ENCODE data around the gene URM1.
"Not testable (repeated sequence)": the region's sequence is repeated elsewhere in the genome, so short reads cannot be mapped to it uniquely, and the experiment has no call there.

Gene URM1

GRCh38 chr9:128324401-128324800 is 46.8 kb upstream of the URM1 start:
- TF ChIP-seq POLR2A (IDR thresholded peaks at IDR 0.05; ENCODE audit: extremely low read depth, insufficient read length): no peak
- no peak for TF ChIP-seq MYC (IDR thresholded peaks at IDR 0.05; ENCODE audit: low read depth, low read length)
- TF ChIP-seq CTCF (IDR thresholded peaks at IDR 0.05; ENCODE audit: low read depth, low read length): no peak
- no peak for DNase-seq (ENCODE audit: low read depth)
- no peak overlapping the region for H3K4me3 ChIP-seq (ENCODE audit: low read depth, low read length)

- DNase-seq (ENCODE audit: low read depth): no peak
- TF ChIP-seq MYC (IDR thresholded peaks at IDR 0.05; ENCODE audit: low read depth, low read length): no peak
- no peak for TF ChIP-seq CTCF (IDR thresholded peaks at IDR 0.05; ENCODE audit: low read depth, low read length)
- H3K4me3 ChIP-seq (ENCODE audit: low read depth, low read length): no peak overlapping the region
These were observed 45.5 kb upstream of the URM1 start for GRCh38 chr9:128325629-128326028.

- TF ChIP-seq, protein P1, sequence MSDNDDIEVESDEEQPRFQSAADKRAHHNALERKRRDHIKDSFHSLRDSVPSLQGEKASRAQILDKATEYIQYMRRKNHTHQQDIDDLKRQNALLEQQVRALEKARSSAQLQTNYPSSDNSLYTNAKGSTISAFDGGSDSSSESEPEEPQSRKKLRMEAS (IDR thresholded peaks at IDR 0.05; ENCODE audit: low read depth, low read length): no peak
- no peak for TF ChIP-seq CTCF (IDR thresholded peaks at IDR 0.05; ENCODE audit: low read depth, low read length)
- no peak for TF ChIP-seq POLR2A (IDR thresholded peaks at IDR 0.05; ENCODE audit: extremely low read depth, insufficient read length)
- no peak for TF ChIP-seq MYC (IDR thresholded peaks at IDR 0.05; ENCODE audit: low read depth, low read length)
- no peak for DNase-seq (ENCODE audit: low read depth)
- H3K4me3 ChIP-seq (ENCODE audit: low read depth, low read length): no peak overlapping the region
These were observed 37.7 kb upstream of the URM1 start for GRCh38 chr9:128333451-128333869.

DNA sequence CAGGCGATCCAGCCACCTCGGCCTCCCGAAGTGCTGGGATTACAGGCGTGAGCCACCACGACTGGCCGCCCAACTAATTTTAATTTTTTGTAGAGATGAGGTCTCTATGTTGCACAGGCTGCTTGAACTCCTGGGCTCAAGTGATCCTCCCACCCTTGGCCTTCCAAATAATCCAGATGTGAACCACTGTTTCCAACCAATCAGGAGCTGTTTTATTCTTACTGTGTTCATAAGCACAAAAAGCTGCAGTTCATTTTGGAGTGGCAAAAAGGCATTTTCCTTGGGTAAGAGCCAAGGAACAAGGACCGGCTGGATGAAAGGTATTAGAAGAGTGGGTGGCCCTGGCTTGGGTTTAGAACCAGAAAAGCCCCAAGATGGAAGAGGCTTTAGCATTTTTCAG is 36.0 kb upstream of the URM1 start:
- TF ChIP-seq, protein P1 (IDR thresholded peaks at IDR 0.05; ENCODE audit: low read depth, low read length): no peak
- TF ChIP-seq CTCF (IDR thresholded peaks at IDR 0.05; ENCODE audit: low read depth, low read length) (no peak), POLR2A (IDR thresholded peaks at IDR 0.05; ENCODE audit: extremely low read depth, insufficient read length) (no peak), MYC (IDR thresholded peaks at IDR 0.05; ENCODE audit: low read depth, low read length) (no peak)
- DNase-seq (ENCODE audit: low read depth): no peak
- no peak overlapping the region for H3K4me3 ChIP-seq (ENCODE audit: low read depth, low read length)

DNA sequence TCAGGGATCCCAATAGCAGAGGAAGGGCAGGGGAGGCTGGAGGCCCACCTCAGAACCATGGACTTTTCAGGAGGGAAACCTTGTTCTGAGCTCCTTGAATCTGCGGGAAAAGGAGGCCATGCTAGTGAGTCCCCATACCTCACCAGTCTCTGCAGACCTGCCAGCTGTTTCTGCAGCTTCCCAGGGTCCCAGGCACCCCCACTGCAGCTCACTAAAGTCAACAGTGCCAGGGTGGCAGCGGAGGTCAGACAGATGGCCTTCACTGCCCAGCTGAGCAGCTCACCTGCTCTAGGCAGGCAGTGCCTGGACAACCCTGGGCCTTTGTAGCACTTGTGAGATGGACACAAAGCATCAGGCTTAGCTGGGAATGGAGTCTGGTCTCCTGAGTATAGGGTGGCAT is 35.3 kb upstream of the URM1 start:
- DNase-seq (ENCODE audit: low read depth): no peak
- no peak for TF ChIP-seq CTCF (IDR thresholded peaks at IDR 0.05; ENCODE audit: low read depth, low read length)
- no peak for TF ChIP-seq MYC (IDR thresholded peaks at IDR 0.05; ENCODE audit: low read depth, low read length)
- TF ChIP-seq POLR2A (IDR thresholded peaks at IDR 0.05; ENCODE audit: extremely low read depth, insufficient read length): no peak
- TF ChIP-seq, protein P1 (IDR thresholded peaks at IDR 0.05; ENCODE audit: low read depth, low read length): no peak
- no peak overlapping the region for H3K4me3 ChIP-seq (ENCODE audit: low read depth, low read length)

DNA sequence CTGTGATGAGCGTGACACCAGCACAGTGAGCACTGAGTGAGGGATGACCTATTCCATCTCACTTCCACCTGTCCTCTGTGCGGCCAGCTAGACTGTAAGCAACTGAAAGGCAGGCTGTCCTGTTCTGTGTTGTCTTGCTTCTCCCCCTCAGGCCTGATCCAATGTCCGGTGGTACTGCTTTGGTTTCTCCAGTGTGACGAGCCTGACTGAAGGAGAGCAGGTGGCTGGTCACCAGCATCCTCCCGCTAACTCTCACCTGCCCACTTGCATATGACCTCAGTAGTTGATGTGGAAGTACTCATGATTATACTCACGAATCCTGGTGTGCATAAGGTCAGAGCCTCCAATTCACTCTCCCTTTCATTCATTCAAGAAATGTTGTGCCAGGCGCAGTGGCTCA is 33.2 kb upstream of the URM1 start:
- no peak overlapping the region for H3K4me3 ChIP-seq (ENCODE audit: low read depth, low read length)
- TF ChIP-seq, protein P1 (IDR thresholded peaks at IDR 0.05; ENCODE audit: low read depth, low read length): no peak
- TF ChIP-seq POLR2A (IDR thresholded peaks at IDR 0.05; ENCODE audit: extremely low read depth, insufficient read length) (no peak), MYC (IDR thresholded peaks at IDR 0.05; ENCODE audit: low read depth, low read length) (no peak), CTCF (IDR thresholded peaks at IDR 0.05; ENCODE audit: low read depth, low read length) (no peak)
- no peak for DNase-seq (ENCODE audit: low read depth)

GRCh38 chr9:128338852-128339614 is 32.1 kb upstream of the URM1 start:
- not testable (repeated sequence) for DNase-seq (ENCODE audit: low read depth); H3K4me3 ChIP-seq (ENCODE audit: low read depth, low read length)
